GM12872 (cell line): ENCODE measurements around the gene FOXP1.

ENCODE experiments used
- CTCF ChIP-seq: IDR thresholded peaks from 3 replicates; pipeline ENCODE4 v1.5.1; 2011; ENCODE audit warnings: low read depth, mild to moderate bottlenecking, low read length, moderate library complexity; ENCODE audit not compliant: insufficient read depth

The FOXP1 gene

GRCh38 chr3:71039332-71039731 lies 544.2 kb downstream of the FOXP1 start:
- no peak for TF ChIP-seq CTCF

- TF ChIP-seq CTCF, result no peak
These were observed 545.8 kb downstream of the FOXP1 start for GRCh38 chr3:71037775-71038174.

- no peak for TF ChIP-seq CTCF
These were observed 547.6 kb downstream of the FOXP1 start for GRCh38 chr3:71035886-71036285.

- TF ChIP-seq CTCF, result no peak
These were observed 548.2 kb downstream of the FOXP1 start for GRCh38 chr3:71035314-71035713.

GRCh38 chr3:71033681-71034220 lies 549.8 kb downstream of the FOXP1 start:
- TF ChIP-seq CTCF, result no peak

GRCh38 chr3:71031914-71032521 lies 551.5 kb downstream of the FOXP1 start:
- no peak for TF ChIP-seq CTCF

- no peak for TF ChIP-seq CTCF
These were observed 552.3 kb downstream of the FOXP1 start for GRCh38 chr3:71031181-71031580.

- no peak for TF ChIP-seq CTCF
These were observed 552.8 kb downstream of the FOXP1 start for GRCh38 chr3:71030748-71031147.
